ENCODE data around the gene ZNF831.

Gene ZNF831

DNA sequence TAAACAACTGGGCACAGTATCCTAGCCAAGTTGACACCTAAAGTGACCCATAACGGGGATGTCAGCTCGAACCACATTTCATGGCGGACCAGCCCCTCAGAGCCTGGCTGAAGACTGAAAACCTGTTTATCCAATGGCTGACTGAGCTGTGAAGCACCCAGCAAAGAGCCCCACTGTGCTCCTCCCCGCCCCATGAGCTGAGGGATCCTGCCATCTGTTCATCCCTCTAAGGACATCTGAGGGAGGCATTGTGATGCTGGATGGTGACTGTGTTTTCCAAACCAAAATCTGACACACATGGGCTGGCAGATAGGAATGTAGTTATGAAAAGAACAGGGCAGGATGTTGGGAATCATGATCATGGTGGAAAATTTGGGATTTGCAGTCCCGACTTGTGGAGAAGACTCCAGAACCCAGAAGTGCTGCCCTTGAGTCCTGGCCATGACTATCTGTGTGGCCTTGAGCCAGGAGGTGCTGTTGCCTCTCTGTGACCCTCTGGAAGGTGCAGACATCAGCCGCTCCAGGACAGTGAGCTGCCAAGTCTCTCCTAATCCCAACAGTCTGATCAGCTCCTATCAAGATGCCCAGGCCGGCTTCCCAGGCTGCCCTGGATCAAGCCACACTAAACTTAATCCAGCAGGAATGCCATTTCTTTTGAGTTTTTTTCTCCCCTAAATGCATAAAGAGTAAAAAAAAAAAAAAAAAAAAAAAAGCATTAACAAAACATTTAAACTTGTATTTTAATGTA lies 142.5 kb downstream of the ZNF831 start:
- no peak for DNase-seq (ENCODE audit: low read depth)

DNA sequence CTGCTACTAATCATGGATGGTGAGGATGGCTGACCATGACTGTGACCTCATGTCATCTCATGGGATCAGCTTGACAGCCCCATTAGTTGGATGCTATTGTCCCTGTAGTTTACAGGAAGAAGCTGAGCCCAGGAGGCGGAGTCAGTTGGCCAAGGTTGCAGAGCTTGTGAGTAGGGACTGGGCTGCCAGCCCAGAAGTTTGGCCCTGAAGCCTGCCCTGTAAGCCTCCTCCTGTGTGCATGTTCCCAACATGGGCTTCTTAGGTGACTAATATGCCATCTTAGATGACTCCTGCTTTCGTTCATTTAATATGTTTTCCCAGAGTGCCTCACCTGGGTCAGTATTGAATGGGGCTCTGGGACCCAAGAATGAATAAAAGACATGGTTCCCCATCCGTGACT lies 143.6 kb downstream of the ZNF831 start:
- DNase-seq (ENCODE audit: low read depth), result no peak
